Fibroblast of skin of right quadriceps (primary cell): Measurements from ENCODE around the gene SHISA9.

ENCODE experiments used
- DNase-seq: peaks from one replicate; pipeline ENCODE4 v3.0.0-alpha.2; 2013

SHISA9 gene

DNA sequence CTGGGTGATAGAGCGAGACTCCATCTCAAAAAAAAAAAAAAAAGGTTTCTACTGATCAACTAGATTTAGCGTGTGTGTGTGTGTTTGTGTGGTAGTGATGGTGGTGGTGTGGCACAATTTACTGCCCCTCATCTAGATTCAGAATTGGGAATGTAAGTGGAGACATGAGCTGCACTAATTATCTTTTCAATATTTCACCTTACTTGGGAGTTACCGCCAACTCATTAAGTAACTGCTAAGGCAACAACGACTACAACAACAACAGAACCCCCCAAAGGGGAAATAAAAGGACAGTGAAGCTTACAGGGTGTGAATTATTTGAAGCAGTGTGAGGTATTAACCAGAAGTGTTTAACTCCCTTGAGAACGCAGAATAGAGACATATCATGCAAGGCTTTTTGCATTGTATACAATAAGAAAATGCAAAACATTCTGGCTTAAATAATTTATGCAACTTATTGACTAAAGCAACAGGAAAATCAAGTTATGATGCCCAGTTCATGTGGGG is 180.5 kb downstream of the SHISA9 start:
- no peak for DNase-seq

DNA sequence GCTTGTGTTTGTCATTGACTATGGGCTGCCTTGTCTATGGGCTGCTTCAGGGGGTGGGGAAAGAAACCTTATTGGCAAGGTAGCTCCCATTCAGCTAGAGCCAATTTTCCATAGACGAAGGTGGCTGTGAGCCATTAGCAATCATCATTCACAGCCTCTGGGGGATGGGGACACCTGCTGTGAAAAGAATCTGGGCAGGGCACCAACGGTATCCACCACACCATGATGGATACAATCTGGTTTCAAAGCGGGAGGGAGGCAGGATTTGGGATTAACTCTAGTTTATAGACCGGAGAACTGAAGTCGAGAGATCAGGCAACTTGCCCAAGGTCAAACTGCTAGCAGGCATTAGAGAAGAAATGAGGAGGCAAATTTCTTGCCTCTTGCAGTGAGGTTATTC is 182.3 kb downstream of the SHISA9 start:
- DNase-seq = no peak

DNA sequence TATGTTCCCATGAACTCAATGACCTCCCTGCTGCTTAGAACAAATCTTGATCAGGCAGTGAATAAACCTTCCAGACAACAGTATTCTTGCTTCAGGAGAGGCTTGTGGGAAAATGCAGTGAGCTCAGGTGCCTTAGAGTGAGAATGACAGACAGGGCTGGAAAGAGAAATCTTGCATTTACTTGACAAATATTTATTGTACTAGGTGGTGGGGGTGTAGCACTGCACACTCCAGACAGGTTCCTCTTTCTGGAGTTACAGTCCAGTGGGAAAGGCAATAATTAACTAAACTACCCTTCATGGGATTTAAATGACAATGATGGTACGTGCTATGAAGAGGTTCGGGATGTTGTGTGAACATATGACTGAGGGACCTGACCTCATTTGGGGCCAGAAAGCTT is 182.9 kb downstream of the SHISA9 start:
- no peak for DNase-seq

DNA sequence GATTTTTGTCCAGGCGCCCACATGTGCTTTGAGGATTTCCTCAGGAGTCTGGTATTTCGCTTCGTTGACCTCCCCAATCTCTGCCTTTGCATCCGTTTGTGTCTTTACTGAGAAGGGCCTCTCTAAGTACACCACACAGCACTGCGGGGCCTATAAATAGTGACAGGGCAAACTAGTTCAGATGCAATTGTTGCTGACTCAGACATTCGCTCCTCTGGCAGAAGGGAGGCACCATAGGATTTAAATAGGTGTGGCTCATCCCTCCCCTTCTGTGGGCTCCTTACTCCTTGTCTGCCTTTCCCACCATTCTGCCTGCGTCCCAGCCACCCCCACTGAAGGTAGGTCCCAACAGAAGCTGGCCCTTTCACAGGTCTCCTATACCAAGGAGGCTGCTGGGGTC is 192.3 kb downstream of the SHISA9 start:
- DNase-seq = no peak

DNA sequence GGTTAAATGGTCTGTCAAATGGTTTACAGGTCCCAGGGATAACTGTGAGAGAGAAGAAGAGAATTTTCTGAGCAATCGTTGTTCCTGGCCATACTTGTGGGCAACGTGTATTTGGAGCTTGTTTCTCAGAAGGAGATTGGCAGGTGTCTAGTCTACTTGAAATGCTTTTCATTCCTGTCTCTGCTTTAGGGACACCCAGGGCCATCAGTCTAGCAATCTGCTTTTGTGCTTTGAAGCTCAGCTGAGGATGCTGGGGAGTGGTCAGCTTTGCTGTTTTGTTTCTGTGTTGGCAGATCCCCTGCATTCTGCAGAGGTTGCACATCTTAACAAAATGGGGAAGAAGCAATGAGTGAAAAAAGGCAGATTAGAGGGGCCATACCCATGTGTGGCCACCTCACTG is 193.7 kb downstream of the SHISA9 start:
- no peak for DNase-seq

DNA sequence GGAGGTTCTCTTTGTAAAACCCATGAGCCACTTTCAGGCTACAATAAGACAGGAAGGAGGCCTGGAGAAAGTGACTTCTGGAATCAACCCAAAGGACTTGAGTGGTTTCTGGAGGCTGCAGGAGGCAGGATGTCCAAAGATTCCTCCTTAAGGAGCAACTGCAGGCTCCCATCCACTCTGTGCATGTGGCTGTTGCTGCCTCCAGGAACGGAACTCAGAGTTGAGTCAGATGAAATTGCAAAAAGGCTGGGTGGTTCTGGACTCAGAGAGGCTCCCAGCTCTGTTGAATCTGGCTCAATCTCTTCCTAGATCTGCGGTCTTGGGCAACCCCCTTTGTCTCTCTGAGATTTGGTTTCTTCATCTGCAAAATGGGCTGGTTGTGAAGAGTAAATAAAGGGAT is 197.1 kb downstream of the SHISA9 start:
- no peak for DNase-seq

DNA sequence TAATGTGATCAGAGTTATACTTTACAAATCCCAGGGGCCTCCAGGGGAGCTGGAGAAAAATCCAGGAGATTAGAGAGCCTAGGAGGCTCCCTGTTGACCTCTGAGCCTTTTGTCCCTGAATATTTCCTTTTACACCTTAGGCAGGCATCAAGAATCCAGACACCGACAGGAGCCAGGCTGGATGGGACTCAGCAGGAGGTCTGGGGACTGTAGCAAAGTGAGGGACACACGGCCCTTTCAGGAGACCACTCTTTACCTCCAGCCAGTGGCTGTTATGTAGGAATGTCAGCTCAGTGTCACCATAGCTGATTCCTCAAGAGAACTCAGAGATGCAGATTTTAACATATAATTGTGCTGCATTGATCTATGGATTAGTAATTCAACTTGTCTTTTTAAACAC is 198.4 kb downstream of the SHISA9 start:
- DNase-seq = no peak

DNA sequence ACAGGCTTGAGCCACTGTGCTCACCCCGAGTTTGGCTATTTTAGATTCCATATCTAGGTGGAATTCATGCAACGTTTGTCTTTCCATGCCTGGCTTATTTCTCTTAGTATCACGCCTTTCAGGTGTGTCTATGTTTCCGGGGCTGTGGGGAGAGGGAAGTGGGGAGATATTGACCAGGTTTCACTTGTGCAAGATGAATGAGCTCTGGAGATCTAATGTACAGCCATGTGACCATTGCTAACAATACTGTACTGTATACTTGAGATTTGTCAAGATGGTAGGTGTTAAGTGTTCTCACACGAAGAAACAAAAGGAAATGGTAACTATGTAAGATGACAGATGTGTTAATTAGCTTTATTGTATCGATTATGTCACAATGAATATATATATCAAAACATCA is 199.6 kb downstream of the SHISA9 start:
- DNase-seq = no peak

DNA sequence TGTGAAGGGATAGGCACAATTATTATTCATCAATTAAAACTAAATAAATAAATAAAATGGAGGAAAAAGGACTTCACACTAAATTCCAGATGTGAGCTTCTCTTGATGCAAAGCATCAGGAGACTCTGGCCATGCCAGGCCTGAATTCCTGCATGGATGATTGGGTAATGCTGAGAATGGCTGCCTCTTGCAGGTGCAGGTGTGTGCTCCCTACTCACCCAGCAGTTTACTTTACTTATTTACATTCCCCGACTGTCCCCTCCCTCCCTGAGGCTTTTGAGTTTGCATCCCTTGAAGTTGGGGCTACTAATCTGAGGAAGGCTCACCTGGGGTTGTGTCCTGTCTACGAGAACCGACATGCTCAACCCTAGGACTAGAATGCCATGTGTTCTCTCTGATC is 200.4 kb downstream of the SHISA9 start:
- DNase-seq = no peak

DNA sequence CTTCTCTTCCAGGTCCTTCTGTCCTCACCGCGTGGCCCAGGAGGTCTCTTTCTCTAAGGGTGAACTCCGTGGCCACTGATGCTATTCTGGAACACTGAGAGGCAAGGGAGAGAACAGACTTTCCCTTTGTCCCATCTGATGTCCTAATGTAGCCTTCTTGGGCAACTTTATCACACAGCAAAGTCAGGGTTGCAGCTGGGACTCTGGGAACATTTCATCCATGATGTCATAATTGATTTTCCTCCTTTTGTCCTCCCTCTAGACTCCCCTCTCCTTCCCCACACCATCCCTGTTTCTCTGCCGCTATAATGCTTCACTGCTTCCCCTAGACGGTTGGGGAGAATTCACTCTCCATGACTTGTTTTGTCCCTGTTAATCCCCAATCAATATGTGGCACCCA is 201.0 kb downstream of the SHISA9 start:
- no peak for DNase-seq

DNA sequence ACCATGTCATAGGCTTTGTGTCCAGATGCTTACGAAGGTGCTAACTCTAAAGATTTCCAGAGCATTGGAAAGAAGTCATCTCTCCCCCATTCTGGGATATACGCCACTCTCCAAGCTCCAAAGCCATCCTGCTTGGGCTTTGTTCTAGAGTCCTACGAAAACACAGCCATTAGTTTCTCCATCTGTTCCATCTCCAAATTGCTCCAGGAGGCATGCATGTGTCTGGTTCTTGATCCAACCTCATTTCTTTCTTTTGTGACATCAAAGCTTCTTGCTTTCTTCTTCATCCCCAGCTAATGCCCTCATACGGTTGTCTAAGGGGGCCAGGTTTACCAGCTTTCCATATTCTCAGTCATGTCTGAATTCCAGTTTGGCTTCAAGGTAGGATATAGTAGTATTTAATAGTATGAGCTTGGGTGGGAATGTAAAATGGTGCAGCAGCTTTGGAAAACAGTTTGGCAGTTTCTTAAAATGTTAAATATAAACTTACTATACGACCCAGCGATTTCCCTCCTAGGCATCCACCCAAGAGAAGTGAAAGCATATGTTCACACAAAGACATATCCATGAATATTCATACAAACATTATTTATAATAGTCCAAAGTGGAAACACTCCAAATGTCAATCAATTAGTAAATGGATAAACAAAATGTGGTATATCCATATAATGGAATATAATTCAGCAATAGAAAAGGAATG is 202.6 kb downstream of the SHISA9 start:
- no peak for DNase-seq

DNA sequence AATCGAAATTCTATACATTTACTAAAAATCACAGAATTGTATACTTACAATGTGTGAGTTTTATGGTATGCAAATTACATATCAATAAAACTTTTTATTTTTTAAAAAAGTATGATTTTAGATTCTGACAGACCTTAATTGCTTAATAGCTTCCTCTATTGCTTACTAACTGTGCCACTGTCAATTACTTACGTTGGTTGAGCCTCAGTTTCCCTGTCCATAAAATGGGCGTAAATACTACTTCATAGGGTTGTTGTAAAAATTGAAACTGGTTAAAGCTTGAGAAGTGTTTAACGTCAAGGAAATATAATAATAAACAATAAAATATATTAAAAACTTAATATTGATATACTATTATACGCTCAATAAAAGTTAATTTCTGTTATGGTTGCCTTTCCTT is 203.4 kb downstream of the SHISA9 start:
- DNase-seq = no peak

DNA sequence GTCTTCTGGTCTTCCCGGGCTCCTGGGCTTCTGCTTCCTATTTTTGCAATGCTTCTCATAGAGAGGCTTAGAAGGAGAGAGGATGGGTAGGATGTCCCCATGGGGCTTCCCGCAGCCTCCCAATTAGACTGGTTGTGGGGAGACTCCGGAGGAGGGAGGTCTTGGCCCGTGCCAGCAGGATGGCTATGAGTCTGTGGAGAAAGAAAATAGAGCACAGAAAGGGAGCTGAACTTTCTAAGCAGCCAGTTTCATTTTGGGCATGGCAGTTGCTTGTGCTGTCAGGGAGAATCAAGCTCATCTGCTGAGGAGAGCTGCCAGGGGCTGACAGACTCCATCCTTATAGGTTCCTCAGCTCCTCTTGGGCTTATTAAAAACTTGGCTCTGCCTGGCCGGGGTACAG is 204.0 kb downstream of the SHISA9 start:
- no peak for DNase-seq

DNA sequence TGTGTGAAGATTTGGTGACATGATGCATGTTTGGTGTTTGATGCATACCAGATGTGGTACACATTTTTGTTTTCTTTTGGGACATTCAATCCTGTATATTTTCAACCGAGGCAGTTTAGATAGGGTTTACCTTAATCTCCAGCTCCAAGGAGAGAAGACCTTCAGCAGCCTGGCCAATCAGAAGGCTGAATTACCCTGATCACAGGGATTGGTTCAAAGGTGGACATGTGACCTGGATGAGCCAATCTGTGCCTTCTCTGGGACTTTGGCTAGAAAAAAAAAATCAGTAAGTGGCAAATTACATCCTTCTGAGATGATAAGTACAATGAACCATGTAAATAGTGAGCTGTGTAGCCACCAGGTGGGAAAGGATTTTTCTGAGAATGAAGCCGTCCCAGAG is 205.1 kb downstream of the SHISA9 start:
- DNase-seq = no peak

DNA sequence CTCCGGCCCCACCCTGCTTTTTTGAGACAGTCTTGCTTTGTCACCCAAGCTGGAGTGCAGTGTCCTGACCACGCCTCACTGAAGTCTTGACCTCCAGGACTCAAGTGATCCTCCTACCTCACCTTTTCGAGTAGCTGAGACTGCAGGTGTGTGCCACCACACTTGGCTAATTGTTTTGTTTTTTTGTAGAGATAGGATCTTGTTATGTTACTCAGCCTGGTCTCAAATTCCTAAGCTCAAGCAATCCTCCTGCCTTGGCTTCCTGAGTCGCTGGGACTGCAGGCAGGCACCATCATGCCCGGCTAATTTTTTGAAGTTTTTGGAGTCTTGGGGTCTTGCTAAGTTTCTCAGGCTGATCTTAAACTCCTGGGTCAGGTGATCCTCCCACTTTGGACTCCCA is 206.7 kb downstream of the SHISA9 start:
- no peak for DNase-seq

DNA sequence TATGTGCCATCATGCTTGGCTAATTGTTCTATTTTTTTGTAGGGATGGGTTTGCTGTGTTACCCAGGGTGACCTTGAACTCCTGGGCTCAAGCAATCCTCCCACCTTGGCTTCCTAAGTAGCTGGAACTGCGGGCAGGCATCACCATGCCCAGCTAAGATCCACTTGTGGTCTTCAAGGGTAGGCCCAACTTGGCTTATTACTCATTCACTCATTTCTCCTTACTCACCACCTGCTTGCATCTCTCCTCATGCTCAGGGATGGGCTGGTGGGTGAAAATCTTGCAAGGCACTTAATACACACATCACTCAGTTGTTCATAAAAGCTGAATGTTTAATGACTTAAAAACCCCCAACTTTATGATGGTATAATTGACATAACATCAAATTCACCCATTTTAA is 207.8 kb downstream of the SHISA9 start:
- DNase-seq = no peak

DNA sequence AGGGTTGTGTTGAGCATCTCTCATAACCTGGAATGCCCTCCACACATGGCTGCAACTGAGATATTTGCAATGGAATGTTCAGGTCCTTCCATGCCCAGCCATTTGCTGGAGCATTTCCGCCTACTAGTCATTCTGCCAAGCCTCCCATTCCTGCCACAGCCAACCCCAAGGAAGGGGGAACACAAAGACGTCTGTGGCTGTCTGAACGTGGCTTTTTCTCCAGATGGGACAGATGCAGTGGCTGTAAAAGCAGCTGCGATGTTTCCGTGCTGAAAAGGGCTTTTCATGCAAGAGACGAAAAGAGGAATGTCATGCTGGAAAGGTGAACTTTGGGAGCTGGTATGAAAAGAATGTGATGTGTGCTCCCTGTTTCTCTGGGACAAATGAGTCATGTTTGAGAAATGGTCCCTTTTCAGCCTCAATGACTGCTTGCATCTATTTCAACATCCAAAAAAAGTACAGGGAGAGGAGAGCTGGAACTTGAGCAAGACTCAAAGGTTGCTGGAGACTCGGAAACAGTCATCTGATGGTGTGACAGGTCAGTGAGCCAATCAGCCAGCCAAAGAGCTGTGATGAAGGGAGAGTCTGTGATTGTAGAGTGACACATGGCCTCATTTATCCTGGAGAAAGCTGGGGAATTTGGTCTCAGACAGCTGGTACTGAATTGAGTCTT is 208.9 kb downstream of the SHISA9 start:
- peak; percentile 41 for DNase-seq

DNA sequence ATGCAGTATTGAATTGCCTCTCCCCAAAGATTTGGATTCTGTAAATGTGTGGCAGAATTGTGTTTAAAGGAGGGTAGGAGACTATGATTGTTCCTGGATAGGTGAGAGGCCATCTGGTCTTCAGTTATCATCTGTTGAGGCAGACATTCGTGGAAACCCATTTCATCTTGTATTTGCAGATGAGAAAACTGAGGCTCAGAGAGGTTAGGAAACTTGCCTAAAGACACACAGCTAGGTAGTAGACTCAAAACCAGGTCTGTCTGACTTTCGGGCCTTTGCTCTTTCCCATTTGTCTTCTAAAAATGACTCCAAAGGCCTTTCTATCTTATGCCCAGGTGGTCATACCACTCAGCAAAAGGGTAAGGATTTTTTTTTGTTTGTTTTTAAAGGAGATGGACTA is 210.3 kb downstream of the SHISA9 start:
- DNase-seq = no peak

DNA sequence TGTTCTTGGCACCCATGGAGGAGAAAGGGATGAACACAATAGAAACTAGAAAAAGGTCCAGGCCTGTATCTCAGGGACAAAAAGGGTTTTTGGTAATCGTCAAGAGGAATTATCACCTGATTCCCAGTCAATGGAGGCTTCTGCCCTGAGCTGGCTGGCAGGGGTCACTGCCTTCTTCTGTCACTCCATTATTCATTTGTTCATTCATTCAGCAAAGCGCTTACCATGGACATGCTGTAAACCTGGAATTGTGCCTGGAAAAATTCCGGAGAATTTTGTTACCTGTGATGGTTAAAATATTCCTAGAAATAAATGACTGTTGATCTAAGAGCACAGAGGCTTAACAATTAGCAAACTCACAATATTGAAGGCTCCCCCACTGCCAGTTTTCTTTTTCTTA is 212.3 kb downstream of the SHISA9 start:
- DNase-seq = no peak

DNA sequence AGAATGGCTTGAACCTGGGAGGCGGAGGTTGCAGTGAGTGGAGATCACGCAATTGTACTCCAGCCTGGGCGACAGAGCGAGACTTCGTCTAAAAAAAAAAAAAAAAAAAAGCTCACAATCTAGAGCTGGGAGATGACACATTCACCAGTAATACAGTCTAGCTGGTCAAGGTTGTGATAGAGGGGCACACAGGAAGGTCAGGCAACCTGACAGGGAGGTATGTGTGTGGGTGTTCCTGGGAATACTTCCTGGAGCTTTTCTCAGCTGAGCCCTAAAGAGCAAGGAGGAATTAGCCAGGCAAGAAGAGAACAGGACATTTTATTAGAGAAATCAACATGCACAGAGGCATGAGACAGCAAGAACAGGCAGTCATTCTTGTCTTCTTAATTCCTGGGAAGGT is 216.7 kb downstream of the SHISA9 start:
- no peak for DNase-seq

DNA sequence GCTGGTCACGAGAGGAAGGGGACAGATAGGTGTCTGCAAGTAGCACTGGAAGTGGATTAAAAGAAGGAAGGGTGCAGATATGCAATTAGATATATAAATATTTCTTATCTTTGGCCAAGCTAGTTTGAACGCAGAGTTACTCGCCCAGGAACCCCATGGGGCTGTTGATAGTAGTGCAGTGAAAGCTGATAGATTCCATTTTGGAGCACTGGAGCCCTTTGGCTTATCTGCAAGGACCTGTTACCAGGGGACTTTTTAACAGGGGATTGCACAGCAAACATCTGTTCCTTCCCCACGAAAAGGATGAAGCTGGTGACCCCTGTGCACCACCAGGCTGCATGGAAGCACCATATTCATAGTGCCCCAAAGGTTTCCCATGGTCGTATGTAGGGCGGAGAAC is 218.7 kb downstream of the SHISA9 start:
- DNase-seq = no peak

DNA sequence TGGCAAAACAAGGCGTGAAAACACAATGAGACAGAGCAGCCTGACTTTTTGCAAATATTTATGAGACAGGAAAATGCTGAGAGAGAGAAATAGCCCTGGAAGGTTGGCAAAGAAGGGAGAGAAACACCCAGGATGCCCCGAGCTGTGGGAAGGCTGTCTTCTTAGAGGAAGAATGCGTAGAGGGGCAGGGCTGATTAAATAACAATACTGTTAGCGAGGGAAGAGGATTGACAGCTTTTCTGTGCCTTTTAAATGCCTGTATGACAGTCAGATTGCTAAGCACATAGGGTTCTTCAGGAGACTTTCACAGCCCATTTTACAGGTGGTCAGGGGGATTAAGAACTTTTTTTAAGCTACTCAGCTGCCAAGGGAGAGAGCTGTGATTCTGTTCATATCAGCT is 219.2 kb downstream of the SHISA9 start:
- DNase-seq = no peak

DNA sequence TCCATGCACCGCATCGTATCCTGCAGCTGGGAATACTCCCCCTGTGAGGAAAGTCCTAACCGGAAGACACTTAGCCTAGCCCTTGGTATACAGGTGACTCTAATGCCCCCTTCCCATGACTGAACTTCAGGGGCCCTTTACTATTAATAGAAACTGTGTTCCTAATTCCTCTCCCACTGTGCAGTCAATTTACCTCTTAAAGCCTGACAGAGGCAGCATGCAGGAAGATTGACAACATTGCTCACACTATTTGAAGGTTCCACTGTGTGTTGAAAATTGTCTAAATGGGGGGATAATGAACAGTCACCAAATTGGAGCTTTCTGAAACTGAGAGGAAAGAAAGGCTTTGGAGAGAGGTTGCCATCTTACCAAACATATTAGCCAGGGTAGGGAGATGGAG is 222.6 kb downstream of the SHISA9 start:
- no peak for DNase-seq

DNA sequence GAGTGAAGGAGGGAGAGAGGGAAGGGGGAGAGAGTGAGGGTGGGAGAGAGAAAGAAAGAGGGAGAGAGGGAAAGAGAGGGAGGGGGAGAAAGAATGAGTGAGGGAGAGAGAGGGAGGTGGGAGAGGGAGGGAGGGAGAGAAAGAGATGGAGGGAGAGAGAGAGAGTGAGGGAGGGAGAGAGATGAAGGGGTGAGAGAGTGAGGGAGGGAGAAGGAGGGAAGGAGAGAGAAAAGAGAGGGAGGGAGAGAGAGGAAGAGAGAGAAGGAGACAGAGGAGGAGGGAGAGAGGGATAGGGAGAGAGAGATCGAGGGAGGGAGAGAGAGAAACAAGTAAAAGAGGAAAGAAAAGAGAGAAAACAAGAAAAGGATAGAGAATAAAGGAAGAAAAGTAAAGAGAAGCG is 225.7 kb downstream of the SHISA9 start:
- no peak for DNase-seq

DNA sequence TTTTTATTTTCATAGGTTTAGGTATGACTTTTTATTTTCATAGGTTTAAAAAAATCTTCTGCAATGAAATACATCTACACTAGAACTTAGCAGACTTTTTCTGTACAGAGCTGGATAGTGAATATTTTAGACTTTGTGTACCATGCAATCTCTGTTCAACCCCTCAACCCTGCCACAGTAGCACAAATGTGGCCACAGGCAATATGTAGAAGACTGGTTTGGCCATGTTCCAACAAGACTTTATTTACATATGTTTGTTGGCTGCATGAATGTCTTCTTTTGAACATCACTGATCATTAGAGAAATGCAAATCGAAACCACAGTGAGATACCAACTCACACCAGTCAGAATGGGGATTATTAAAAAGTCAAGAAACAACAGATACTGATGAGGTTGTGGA is 229.2 kb downstream of the SHISA9 start:
- no peak for DNase-seq
